ENCODE data around the gene MTRR.

Gene MTRR

GRCh38 chr5:7877851-7878250 is 8.9 kb downstream of the MTRR start:
- no peak overlapping the region for H3K27ac ChIP-seq (ENCODE audit: low read length)
- no peak overlapping the region for H3K4me3 ChIP-seq (ENCODE audit: low read depth in 1 of 2, low read length in 2 of 2)
- H3K9me3 ChIP-seq (ENCODE audit: control insufficient read depth in 1 of 2, low read length in 2 of 2): no peaks in the 10 kb centered on the region

GRCh38 chr5:7878381-7878873 is 9.5 kb downstream of the MTRR start:
- Histone ChIP-seq H3K4me3 (ENCODE audit: low read depth in 1 of 2, low read length in 2 of 2) (no peak overlapping the region), H3K9me3 (ENCODE audit: control insufficient read depth in 1 of 2, low read length in 2 of 2) (no peaks in the 10 kb centered on the region), H3K4me1 (ENCODE audit: control insufficient read depth in 1 of 2, insufficient read depth in 2 of 2, low read length in 2 of 2) (no peaks in the 10 kb centered on the region), H3K27ac (ENCODE audit: low read length) (no peak overlapping the region), H3K36me3 (ENCODE audit: control insufficient read depth in 1 of 2, insufficient read depth in 2 of 2, low read length in 2 of 2) (peaks cover 54 to 71% of the 10 kb centered on the region in 2 donors), H3K27me3 (ENCODE audit: low read depth, low read length) (no peaks in the 10 kb centered on the region)

More at GRCh38 chr5:7877851-7878250, 8.9 kb downstream of the MTRR start:
- no peaks in the 10 kb centered on the region for H3K27me3 ChIP-seq (ENCODE audit: low read depth, low read length)
- peaks cover 54 to 66% of the 10 kb centered on the region in 2 donors for H3K36me3 ChIP-seq (ENCODE audit: control insufficient read depth in 1 of 2, insufficient read depth in 2 of 2, low read length in 2 of 2)
- H3K4me1 ChIP-seq (ENCODE audit: control insufficient read depth in 1 of 2, insufficient read depth in 2 of 2, low read length in 2 of 2): no peaks in the 10 kb centered on the region

GRCh38 chr5:7881091-7881490 is 12.1 kb downstream of the MTRR start:
- Histone ChIP-seq H3K4me3 (ENCODE audit: low read depth in 1 of 2, low read length in 2 of 2) (no peak overlapping the region), H3K27ac (ENCODE audit: low read length) (no peak overlapping the region), H3K36me3 (ENCODE audit: control insufficient read depth in 1 of 2, insufficient read depth in 2 of 2, low read length in 2 of 2) (peaks cover 54 to 78% of the 10 kb centered on the region in 2 donors), H3K9me3 (ENCODE audit: control insufficient read depth in 1 of 2, low read length in 2 of 2) (no peaks in the 10 kb centered on the region), H3K27me3 (ENCODE audit: low read depth, low read length) (no peaks in the 10 kb centered on the region), H3K4me1 (ENCODE audit: control insufficient read depth in 1 of 2, insufficient read depth in 2 of 2, low read length in 2 of 2) (no peaks in the 10 kb centered on the region)

GRCh38 chr5:7881816-7882215 is 12.9 kb downstream of the MTRR start:
- no peak overlapping the region for H3K4me3 ChIP-seq (ENCODE audit: low read depth in 1 of 2, low read length in 2 of 2)
- H3K9me3 ChIP-seq (ENCODE audit: control insufficient read depth in 1 of 2, low read length in 2 of 2): no peaks in the 10 kb centered on the region
- no peaks in the 10 kb centered on the region for H3K4me1 ChIP-seq (ENCODE audit: control insufficient read depth in 1 of 2, insufficient read depth in 2 of 2, low read length in 2 of 2)
- H3K27me3 ChIP-seq (ENCODE audit: low read depth, low read length): no peaks in the 10 kb centered on the region
- peaks cover 52 to 76% of the 10 kb centered on the region in 2 donors for H3K36me3 ChIP-seq (ENCODE audit: control insufficient read depth in 1 of 2, insufficient read depth in 2 of 2, low read length in 2 of 2)
- H3K27ac ChIP-seq (ENCODE audit: low read length): no peak overlapping the region

- Histone ChIP-seq H3K4me1 (ENCODE audit: control insufficient read depth in 1 of 2, insufficient read depth in 2 of 2, low read length in 2 of 2) (no peaks in the 10 kb centered on the region), H3K9me3 (ENCODE audit: control insufficient read depth in 1 of 2, low read length in 2 of 2) (no peaks in the 10 kb centered on the region), H3K27me3 (ENCODE audit: low read depth, low read length) (no peaks in the 10 kb centered on the region), H3K36me3 (ENCODE audit: control insufficient read depth in 1 of 2, insufficient read depth in 2 of 2, low read length in 2 of 2) (peaks cover 47 to 70% of the 10 kb centered on the region in 2 donors), H3K27ac (ENCODE audit: low read length) (no peak overlapping the region), H3K4me3 (ENCODE audit: low read depth in 1 of 2, low read length in 2 of 2) (no peak overlapping the region)
Measured at GRCh38 chr5:7882926-7883325, 14.0 kb downstream of the MTRR start.

- Histone ChIP-seq H3K9me3 (ENCODE audit: control insufficient read depth in 1 of 2, low read length in 2 of 2) (no peaks in the 10 kb centered on the region), H3K27me3 (ENCODE audit: low read depth, low read length) (no peaks in the 10 kb centered on the region), H3K36me3 (ENCODE audit: control insufficient read depth in 1 of 2, insufficient read depth in 2 of 2, low read length in 2 of 2) (peaks cover 51 to 78% of the 10 kb centered on the region in 2 donors), H3K4me1 (ENCODE audit: control insufficient read depth in 1 of 2, insufficient read depth in 2 of 2, low read length in 2 of 2) (no peaks in the 10 kb centered on the region), H3K4me3 (ENCODE audit: low read depth in 1 of 2, low read length in 2 of 2) (no peak overlapping the region), H3K27ac (ENCODE audit: low read length) (no peak overlapping the region)
Measured at GRCh38 chr5:7884491-7885267, 15.7 kb downstream of the MTRR start.

- Histone ChIP-seq H3K4me3 (ENCODE audit: low read depth in 1 of 2, low read length in 2 of 2) (no peak overlapping the region), H3K27me3 (ENCODE audit: low read depth, low read length) (no peaks in the 10 kb centered on the region), H3K27ac (ENCODE audit: low read length) (no peak overlapping the region)
Measured at GRCh38 chr5:7886849-7887475, 18.0 kb downstream of the MTRR start.

GRCh38 chr5:7888901-7889300 is 20.0 kb downstream of the MTRR start:
- no peaks in the 10 kb centered on the region for H3K27me3 ChIP-seq (ENCODE audit: low read depth, low read length)
- H3K27ac ChIP-seq (ENCODE audit: low read length): no peak overlapping the region
- H3K36me3 ChIP-seq (ENCODE audit: control insufficient read depth in 1 of 2, insufficient read depth in 2 of 2, low read length in 2 of 2): peaks cover 54 to 71% of the 10 kb centered on the region in 2 donors
- H3K9me3 ChIP-seq (ENCODE audit: control insufficient read depth in 1 of 2, low read length in 2 of 2): no peaks in the 10 kb centered on the region
- no peaks in the 10 kb centered on the region for H3K4me1 ChIP-seq (ENCODE audit: control insufficient read depth in 1 of 2, insufficient read depth in 2 of 2, low read length in 2 of 2)
- H3K4me3 ChIP-seq (ENCODE audit: low read depth in 1 of 2, low read length in 2 of 2): no peak overlapping the region

More at GRCh38 chr5:7886849-7887475, 18.0 kb downstream of the MTRR start:
- Histone ChIP-seq H3K9me3 (ENCODE audit: control insufficient read depth in 1 of 2, low read length in 2 of 2) (no peaks in the 10 kb centered on the region), H3K36me3 (ENCODE audit: control insufficient read depth in 1 of 2, insufficient read depth in 2 of 2, low read length in 2 of 2) (peaks cover 41 to 70% of the 10 kb centered on the region in 2 donors), H3K4me1 (ENCODE audit: control insufficient read depth in 1 of 2, insufficient read depth in 2 of 2, low read length in 2 of 2) (no peaks in the 10 kb centered on the region)

GRCh38 chr5:7894439-7894838 is 25.5 kb downstream of the MTRR start:
- H3K27me3 ChIP-seq (ENCODE audit: low read depth, low read length): no peaks in the 10 kb centered on the region
- no peaks in the 10 kb centered on the region for H3K9me3 ChIP-seq (ENCODE audit: control insufficient read depth in 1 of 2, low read length in 2 of 2)
- H3K36me3 ChIP-seq (ENCODE audit: control insufficient read depth in 1 of 2, insufficient read depth in 2 of 2, low read length in 2 of 2): peaks cover 82 to 85% of the 10 kb centered on the region in 2 donors
- H3K4me1 ChIP-seq (ENCODE audit: control insufficient read depth in 1 of 2, insufficient read depth in 2 of 2, low read length in 2 of 2): no peaks in the 10 kb centered on the region
- H3K27ac ChIP-seq (ENCODE audit: low read length): no peak overlapping the region
- H3K4me3 ChIP-seq (ENCODE audit: low read depth in 1 of 2, low read length in 2 of 2): no peak overlapping the region

GRCh38 chr5:7894860-7895259 is 25.9 kb downstream of the MTRR start:
- Histone ChIP-seq H3K4me1 (ENCODE audit: control insufficient read depth in 1 of 2, insufficient read depth in 2 of 2, low read length in 2 of 2) (no peaks in the 10 kb centered on the region), H3K27ac (ENCODE audit: low read length) (no peak overlapping the region), H3K4me3 (ENCODE audit: low read depth in 1 of 2, low read length in 2 of 2) (no peak overlapping the region), H3K36me3 (ENCODE audit: control insufficient read depth in 1 of 2, insufficient read depth in 2 of 2, low read length in 2 of 2) (peaks cover 82 to 84% of the 10 kb centered on the region in 2 donors), H3K9me3 (ENCODE audit: control insufficient read depth in 1 of 2, low read length in 2 of 2) (no peaks in the 10 kb centered on the region), H3K27me3 (ENCODE audit: low read depth, low read length) (no peaks in the 10 kb centered on the region)

- Histone ChIP-seq H3K27ac (ENCODE audit: low read length) (no peak overlapping the region), H3K4me3 (ENCODE audit: low read depth in 1 of 2, low read length in 2 of 2) (no peak overlapping the region), H3K36me3 (ENCODE audit: control insufficient read depth in 1 of 2, insufficient read depth in 2 of 2, low read length in 2 of 2) (peaks cover 89 to 93% of the 10 kb centered on the region in 2 donors), H3K4me1 (ENCODE audit: control insufficient read depth in 1 of 2, insufficient read depth in 2 of 2, low read length in 2 of 2) (no peaks in the 10 kb centered on the region), H3K9me3 (ENCODE audit: control insufficient read depth in 1 of 2, low read length in 2 of 2) (no peaks in the 10 kb centered on the region), H3K27me3 (ENCODE audit: low read depth, low read length) (no peaks in the 10 kb centered on the region)
Measured at GRCh38 chr5:7897014-7897600, 28.2 kb downstream of the MTRR start.
